Right lobe of liver (tissue), 6 donors: ENCODE data around the gene COG7. TPM values are rescaled to one million over a fixed set of nuclear protein-coding genes. Genes with fewer than 3 reads are reported as not detected.

Experiments
- ATAC-seq, 4 donors: fragments of 200-7000 bp; cut with Tn5 transposase; one replicate each; pipeline ENCODE4 v1.9.1; 2020; ENCODE audit warnings: mild to moderate bottlenecking in 4 of 4, moderate library complexity in 4 of 4
- DNase-seq, 3 donors: peaks; one replicate each; pipeline ENCODE4 v3.0.0-alpha.2; 2020
- H3K27ac ChIP-seq, 3 donors: fragments of 200-600 bp; one replicate each; pipeline ENCODE4 v1.8.0; 2022
- H3K27me3 ChIP-seq, 2 donors: fragments of 200-600 bp; one replicate each; pipeline ENCODE4 v1.8.0; 2022
- H3K36me3 ChIP-seq, 4 donors: fragments of 200-600 bp; sonication (generic) in 1 of 4; one replicate each; pipeline versions ENCODE4 v1.5.1 to v1.8.0; 2017 to 2022; ENCODE audit warnings: control low read depth in 1 of 4
- H3K4me1 ChIP-seq, 4 donors: fragments of 200-600 bp; sonication (generic) in 1 of 4; one replicate each; pipeline versions ENCODE4 v1.5.1 to v1.8.0; 2017 to 2022; ENCODE audit warnings: control low read depth in 1 of 4
- H3K4me3 ChIP-seq, 3 donors: fragments of 200-600 bp; one replicate each; pipeline ENCODE4 v1.8.0; 2022
- H3K9me3 ChIP-seq, 4 donors: fragments of 200-600 bp; sonication (generic) in 1 of 4; one replicate each; pipeline versions ENCODE4 v1.5.1 to v1.8.0; 2017 to 2022; ENCODE audit warnings: control low read depth in 1 of 4
- CTCF ChIP-seq, 4 donors: fragments of 200-600 bp in 3 of 4; fragments of 450-650 bp in 1 of 4; IDR thresholded peaks; one replicate each; pipeline versions ENCODE4 v1.5.1 to v1.8.0; 2016 to 2022; ENCODE audit warnings: antibody characterized with exemption in 4 of 4, mild to moderate bottlenecking in 2 of 4
- POLR2A ChIP-seq: fragments of 450-650 bp; IDR thresholded peaks from one replicate; pipeline ENCODE4 v1.6.1; 2017; ENCODE audit warnings: antibody characterized with exemption, mild to moderate bottlenecking
- WGBS: methylation state at CpG from one replicate; pipeline ENCODE4 v1.1.6; 2018; ENCODE audit warnings: low coverage, low lambda C conversion rate; ENCODE audit not compliant: insufficient coverage; ENCODE audit errors: missing lambda C conversion rate; 5-methylcytosine and 5-hydroxymethylcytosine counted together
- intact Hi-C, 2 donors: fragments of 100-400 bp; cut with DNase I; formaldehyde crosslinking; loops; one replicate each; pipeline versions ENCODE4 v1.11.2 to v1.14.1; 2022
- total RNA-seq, 6 experiments: library from RNA; depleted of rRNA in 2 of 6; stranded (reverse); fragments of >200 nt in 2 of 6; fragmentation: NEBNext Ultra II Directional in 3 of 6; extraction: Animal tissue kit (Norgen Biotek cat#: 25700) in 3 of 6; gene quantifications; one replicate each; pipeline versions ENCODE4 v1.1.0 to v1.2.4, GENCODE V29; 2016 to 2023
- donor health status: DM: no; HTN: yes; CAD: no.
- donor health status: DM: no; HTN: no; CAD: no.
- donor health status: DM: no; HTN: no; CAD: no.
- donor health status: DM: no; HTN: yes; CAD: no.
- donor health status: DM: no; HTN: yes; CAD: no.

COG7 gene
- total RNA-seq, 6 experiments from 2014 or later: 7.5 to 11.2 (median 8.4) TPM

- WGBS: 72% methylated on average over 11 of the region's 13 CpGs
- no peaks in the 10 kb centered on the region for H3K36me3 ChIP-seq
- ATAC-seq (no peak), DNase-seq (no peak)
- intact Hi-C loops: no loop called here
- no peaks in the 10 kb centered on the region for H3K27me3 ChIP-seq
- H3K4me3 ChIP-seq: no peak overlapping the region
- no peaks in the 10 kb centered on the region for H3K9me3 ChIP-seq
- TF ChIP-seq CTCF (IDR thresholded peaks at IDR 0.05) (no peak), POLR2A (no peak)
- H3K27ac ChIP-seq: no peak overlapping the region
- no peaks in the 10 kb centered on the region for H3K4me1 ChIP-seq
These were observed 79.4 kb downstream of the COG7 start for GRCh38 chr16:23373436-23374219.

GRCh38 chr16:23371368-23371767, 81.6 kb downstream of the COG7 start:
- no CpG with 5 or more reads among the region's 9 CpGs for WGBS
- no peak overlapping the region for H3K4me3 ChIP-seq
- no peak for TF ChIP-seq POLR2A
- TF ChIP-seq CTCF (IDR thresholded peaks at IDR 0.05): no peak
- ATAC-seq: peak in 1 of 4 donors; percentile 5
- no peaks in the 10 kb centered on the region for H3K36me3 ChIP-seq
- H3K4me1 ChIP-seq: no peaks in the 10 kb centered on the region
- H3K27ac ChIP-seq: no peak overlapping the region
- H3K27me3 ChIP-seq: no peaks in the 10 kb centered on the region
- H3K9me3 ChIP-seq: no peaks in the 10 kb centered on the region
- intact Hi-C loops: no loop called here
- no peak for DNase-seq

GRCh38 chr16:23369416-23369815, 83.6 kb downstream of the COG7 start:
- H3K27me3 ChIP-seq: no peaks in the 10 kb centered on the region
- intact Hi-C loops: no loop called here
- no peaks in the 10 kb centered on the region for H3K9me3 ChIP-seq
- no peak overlapping the region for H3K4me3 ChIP-seq
- no peaks in the 10 kb centered on the region for H3K36me3 ChIP-seq
- no peak overlapping the region for H3K27ac ChIP-seq
- TF ChIP-seq CTCF (IDR thresholded peaks at IDR 0.05): no peak
- TF ChIP-seq POLR2A: no peak
- WGBS: 14% methylated on average over 2 of the region's 7 CpGs
- ATAC-seq: no peak
- no peak for DNase-seq
- no peaks in the 10 kb centered on the region for H3K4me1 ChIP-seq

- Histone ChIP-seq H3K4me3 (no peak overlapping the region), H3K27me3 (no peaks in the 10 kb centered on the region), H3K9me3 (no peaks in the 10 kb centered on the region), H3K36me3 (no peaks in the 10 kb centered on the region), H3K4me1 (no peaks in the 10 kb centered on the region), H3K27ac (no peak overlapping the region)
- ATAC-seq: no peak
- no peak for DNase-seq
- intact Hi-C loops: no loop called here
- TF ChIP-seq CTCF (IDR thresholded peaks at IDR 0.05): no peak
- 56% methylated on average over 5 of the region's 5 CpGs for WGBS
These were observed 84.5 kb downstream of the COG7 start for GRCh38 chr16:23368469-23368868.
